Measurements from ENCODE around the gene SLC30A5.

DNA sequence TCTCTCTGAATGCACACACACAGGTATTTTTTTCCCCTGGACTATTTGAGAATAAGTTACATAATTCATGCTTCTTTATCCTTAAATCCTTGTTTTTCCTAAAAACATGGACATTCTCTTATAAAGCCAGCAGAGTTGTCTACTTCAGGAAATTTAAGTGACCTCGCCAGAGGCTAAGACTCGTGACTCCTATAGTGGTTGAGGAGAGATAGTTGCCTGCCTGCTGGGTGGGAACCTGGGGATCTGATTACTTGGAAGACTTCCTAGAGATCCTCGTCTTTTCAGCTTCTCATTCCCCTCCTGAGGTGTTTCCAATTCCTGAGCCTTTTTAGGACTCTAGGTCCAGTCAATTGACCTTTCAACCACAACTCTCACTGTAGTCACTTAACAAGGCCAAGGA is 5.5 kb downstream of the SLC30A5 start:
- TF ChIP-seq ZNF274 (IDR thresholded peaks at IDR 0.05; ENCODE audit: low read depth, low read length) (no peak), YY1 (IDR thresholded peaks at IDR 0.05; ENCODE audit: insufficient read depth, insufficient read length) (no peak)
